H9 (cell line): ENCODE data around the gene ZNF485. TPM values are rescaled to one million over a fixed set of nuclear protein-coding genes. Genes with fewer than 3 reads are reported as not detected.

Experiments
- DNase-seq: peaks from one replicate; pipeline ENCODE4 v3.0.0-alpha.2; 2017
- H2AFZ ChIP-seq: one replicate; pipeline ENCODE4 v1.6.1; 2013; ENCODE audit warnings: mild to moderate bottlenecking, low read length, control low read depth, moderate library complexity
- H2AK5ac ChIP-seq: 2 replicates; pipeline ENCODE4 v1.6.1; 2013; ENCODE audit warnings: low read length, control low read depth, mixed read lengths; ENCODE audit not compliant: insufficient read length
- H2BK120ac ChIP-seq: one replicate; pipeline ENCODE4 v1.6.1; 2013; ENCODE audit warnings: low read depth, mild to moderate bottlenecking, low read length, control low read depth, inconsistent platforms; ENCODE audit not compliant: poor library complexity, severe bottlenecking
- H2BK12ac ChIP-seq: 2 replicates; pipeline ENCODE4 v1.6.1; 2013; ENCODE audit warnings: low read length, control low read depth, mixed read lengths, low read depth; ENCODE audit not compliant: insufficient read length
- H2BK15ac ChIP-seq: 2 replicates; pipeline ENCODE4 v1.6.1; 2013; ENCODE audit warnings: low read depth, low read length, control low read depth
- H2BK20ac ChIP-seq: one replicate; pipeline ENCODE4 v1.6.1; 2013; ENCODE audit warnings: low read depth, mild to moderate bottlenecking, low read length, control low read depth, inconsistent platforms; ENCODE audit not compliant: poor library complexity, severe bottlenecking
- H2BK5ac ChIP-seq: 2 replicates; pipeline ENCODE4 v1.6.1; 2013; ENCODE audit warnings: low read length, control low read depth, mixed read lengths; ENCODE audit not compliant: insufficient read length
- H3K14ac ChIP-seq: 2 replicates; pipeline ENCODE4 v1.6.1; 2013; ENCODE audit warnings: low read length, control low read depth; ENCODE audit not compliant: insufficient read depth
- H3K18ac ChIP-seq: 2 replicates; pipeline ENCODE4 v1.6.1; 2013; ENCODE audit warnings: low read depth, mild to moderate bottlenecking, mixed read lengths, low read length, control low read depth; ENCODE audit not compliant: insufficient read length
- H3K23ac ChIP-seq: 2 replicates; pipeline ENCODE4 v1.6.1; 2013; ENCODE audit warnings: low read length, control low read depth, mixed read lengths, low read depth; ENCODE audit not compliant: insufficient read length
- H3K23me2 ChIP-seq: 2 replicates; pipeline ENCODE4 v1.6.1; 2013; ENCODE audit warnings: low read depth, mild to moderate bottlenecking, mixed read lengths, low read length, control low read depth; ENCODE audit not compliant: insufficient read length, poor library complexity, severe bottlenecking
- H3K27ac ChIP-seq: 2 replicates; pipeline ENCODE4 v1.5.1; 2013; ENCODE audit warnings: low read length, control low read depth, mixed read lengths, low read depth; ENCODE audit not compliant: insufficient read length
- H3K27me3 ChIP-seq: 2 replicates; pipeline ENCODE4 v1.6.1; 2013; ENCODE audit warnings: low read length, control low read depth, inconsistent platforms; ENCODE audit not compliant: insufficient read depth
- H3K4ac ChIP-seq: 2 replicates; pipeline ENCODE4 v1.6.1; 2013; ENCODE audit warnings: low read depth, mild to moderate bottlenecking, control low read depth, inconsistent platforms, low read length, moderate library complexity
- H3K4me1 ChIP-seq: 2 replicates; pipeline ENCODE4 v1.6.1; 2013; ENCODE audit warnings: low read length, control low read depth, inconsistent platforms; ENCODE audit not compliant: insufficient read depth
- H3K4me2 ChIP-seq: 2 replicates; pipeline ENCODE4 v1.6.1; 2013; ENCODE audit warnings: low read length, control low read depth, mixed read lengths; ENCODE audit not compliant: insufficient read length, insufficient read depth
- H3K56ac ChIP-seq: 2 replicates; pipeline ENCODE4 v1.6.1; 2013; ENCODE audit warnings: low read depth, mild to moderate bottlenecking, mixed read lengths, low read length, control low read depth; ENCODE audit not compliant: insufficient read length
- H3K79me1 ChIP-seq: 2 replicates; pipeline ENCODE4 v1.6.1; 2013; ENCODE audit warnings: low read depth, mild to moderate bottlenecking, moderate library complexity, low read length, control low read depth, inconsistent platforms; ENCODE audit not compliant: insufficient read depth, poor library complexity, severe bottlenecking
- H3K79me2 ChIP-seq: 2 replicates; pipeline ENCODE4 v1.6.1; 2013; ENCODE audit warnings: low read length, control low read depth, inconsistent platforms; ENCODE audit not compliant: insufficient read depth
- H3K9ac ChIP-seq: 2 replicates; pipeline ENCODE4 v1.6.1; 2013; ENCODE audit warnings: low read length, control low read depth, mixed read lengths; ENCODE audit not compliant: insufficient read length; ENCODE audit errors: extremely low read depth
- H3K9me3 ChIP-seq: one replicate; pipeline ENCODE4 v1.6.1; 2013; ENCODE audit warnings: low read depth, low read length, inconsistent platforms; ENCODE audit not compliant: control insufficient read depth
- H3T11ph ChIP-seq: one replicate; pipeline ENCODE4 v1.6.1; 2013; ENCODE audit warnings: mild to moderate bottlenecking, low read length, control low read depth, inconsistent platforms
- H4K20me1 ChIP-seq: one replicate; pipeline ENCODE4 v1.6.1; 2013; ENCODE audit not compliant: control insufficient read depth, insufficient read length, insufficient read depth
- H4K5ac ChIP-seq: 2 replicates; pipeline ENCODE4 v1.6.1; 2013; ENCODE audit warnings: low read depth, mild to moderate bottlenecking, mixed read lengths, low read length, control low read depth; ENCODE audit not compliant: insufficient read length
- H4K8ac ChIP-seq: replicated peaks from 2 replicates; pipeline ENCODE4 v1.6.1; 2013; ENCODE audit warnings: low read length, control low read depth, mixed read lengths, low read depth; ENCODE audit not compliant: insufficient read length
- H4K91ac ChIP-seq: 2 replicates; pipeline ENCODE4 v1.6.1; 2013; ENCODE audit warnings: low read depth, mild to moderate bottlenecking, moderate library complexity, mixed read lengths, low read length, control low read depth; ENCODE audit not compliant: insufficient read length
- H3K27ac Mint-ChIP-seq, 3 experiments: 2 replicates in 2 of 3; 3 replicates in 1 of 3; pipeline ENCODE4 v1.8.0; 2020 to 2021; ENCODE audit warnings: mixed read lengths in 3 of 3, mild to moderate bottlenecking in 1 of 3, moderate library complexity in 1 of 3
- H3K27me3 Mint-ChIP-seq: 2 replicates; pipeline ENCODE4 v1.8.0; 2021; ENCODE audit warnings: low read depth, mild to moderate bottlenecking, moderate library complexity, mixed read lengths
- H3K36me3 Mint-ChIP-seq, 3 experiments: 2 replicates in 2 of 3; 3 replicates in 1 of 3; pipeline ENCODE4 v1.8.0; 2020 to 2021; ENCODE audit warnings: low read depth in 3 of 3, mixed read lengths in 3 of 3; ENCODE audit not compliant: insufficient read depth in 1 of 3
- H3K4me1 Mint-ChIP-seq, 2 experiments: 2 replicates each; pipeline ENCODE4 v1.8.0; 2020; ENCODE audit warnings: mixed read lengths in 2 of 2
- H3K4me3 Mint-ChIP-seq, 2 experiments: 2 replicates in 1 of 2; 3 replicates in 1 of 2; pipeline ENCODE4 v1.8.0; 2020 to 2021; ENCODE audit warnings: mild to moderate bottlenecking in 2 of 2, mixed read lengths in 2 of 2, moderate library complexity in 1 of 2
- H3K9me3 Mint-ChIP-seq, 2 experiments: 2 replicates in 1 of 2; 3 replicates in 1 of 2; pipeline ENCODE4 v1.8.0; 2020; ENCODE audit warnings: mild to moderate bottlenecking in 2 of 2, mixed read lengths in 2 of 2, moderate library complexity in 1 of 2
- CTCF ChIP-seq: fragments of 200-600 bp; sonication (generic); conservative IDR thresholded peaks from 3 replicates; pipeline ENCODE4 v1.8.0; 2021; ENCODE audit warnings: antibody characterized with exemption, mild to moderate bottlenecking
- whole genome bisulfite sequencing: extraction: QIAGEN DNeasy Blood & Tissue Kit; methylation state at CpG from one replicate; pipeline ENCODE4 v1.1.7; 2013; ENCODE audit warnings: missing lambda C conversion rate, low lambda C conversion rate, mixed read lengths; ENCODE audit not compliant: insufficient read length; ENCODE audit errors: extremely low coverage; 5-methylcytosine and 5-hydroxymethylcytosine counted together
- total RNA-seq: library from RNA; stranded (reverse); gene quantifications from 2 replicates; pipeline ENCODE4 v1.2.1, GENCODE V29; 2021

ZNF485 gene
- total RNA-seq, 1 experiment from 2014 or later: 8.9 TPM

- no CpG with 5 or more reads among the region's 78 CpGs for WGBS
- H2BK20ac ChIP-seq: no peak within 1 kb of the TSS
These were observed 32.0 kb upstream of the ZNF485 start, which contains the start of gene ZNF239 for GRCh38 chr10:43574001-43574892. ZNF239 (minus strand) TSS chr10:43574616; CDS start chr10:43558079, 16,537 bp downstream.

More at GRCh38 chr10:43574001-43574892, 32.0 kb upstream of the ZNF485 start, which contains the start of gene ZNF239:
- Histone ChIP-seq H2BK5ac (no peak within 1 kb of the TSS), H2AFZ (no peak within 1 kb of the TSS), H3K79me2 (peaks cover 2% of the 10 kb centered on the region; the same call in 1 of the 2 replicates), H4K5ac (no peak within 1 kb of the TSS), H3K23ac (no peak within 1 kb of the TSS), H2BK15ac (no peak within 1 kb of the TSS), H3K14ac (peak within 1 kb of the TSS; percentile 86), H3K27me3 (peaks cover 6% of the 10 kb centered on the region; the same call in 1 of the 2 replicates), H3K23me2 (peaks cover 10% of the 10 kb centered on the region), H3T11ph (no peak within 1 kb of the TSS), H2AK5ac (no peak within 1 kb of the TSS), H3K9me3 (peaks cover 5% of the 10 kb centered on the region), H3K9ac (peak within 1 kb of the TSS; percentile 49), H3K79me1 (no peaks in the 10 kb centered on the region), H3K56ac (no peak within 1 kb of the TSS), H3K4ac (no peak within 1 kb of the TSS), H3K18ac (peak within 1 kb of the TSS; percentile 47), H3K4me1 (no peaks in the 10 kb centered on the region; the same call in 1 of the 2 replicates), H2BK120ac (no peak within 1 kb of the TSS), H4K91ac (no peak within 1 kb of the TSS), H4K20me1 (no peaks in the 10 kb centered on the region), H3K4me2 (peak within 1 kb of the TSS; percentile 71), H3K27ac (no peak within 1 kb of the TSS), H2BK12ac (no peak within 1 kb of the TSS), H4K8ac (no peak within 1 kb of the TSS)
- no peak for TF ChIP-seq CTCF
- Mint-ChIP-seq H3K27ac (peak within 1 kb of the TSS in 2 of 3 experiments; percentile 57 to 87; a peak in 3 of 7 replicates), H3K9me3 (peaks cover 43 to 49% of the 10 kb centered on the region in 2 experiments), H3K36me3 (peaks cover 23 to 32% (median 24%) of the 10 kb centered on the region in 3 experiments), H3K4me3 (peak within 1 kb of the TSS; percentile 86 to 88), H3K4me1 (peaks cover 9 to 16% of the 10 kb centered on the region in 2 experiments), H3K27me3 (peaks cover 54% of the 10 kb centered on the region)
- DNase-seq: peak; percentile 88
